Measurements from ENCODE around the gene B3GALT4. TPM values are rescaled to one million over a fixed set of nuclear protein-coding genes. Genes with fewer than 3 reads are reported as not detected.

B3GALT4 gene
- total and polyA plus RNA-seq, 2 of the 13 experiments (the other 11 are each of a cell fraction or from before 2014, with no cell fraction given), result 0.04 to 0.27 TPM

GRCh38 chr6:33289784-33290315 is 12.9 kb downstream of the B3GALT4 start (continued):
- TF ChIP-seq POGK (CRISPR knock-in tag; conservative IDR thresholded peaks at IDR 0.05) (no peak), SP1 (IDR thresholded peaks at IDR 0.05) (no peak), SP1 (CRISPR knock-in tag; IDR thresholded peaks at IDR 0.05) (no peak), ZNF607 (CRISPR knock-in tag; IDR thresholded peaks at IDR 0.05; ENCODE audit: borderline replicate concordance) (0 out of 2 replicates have a peak, but pooled peaks have one; percentile 12), PREB (CRISPR knock-in tag; IDR thresholded peaks at IDR 0.05) (no peak), KDM4B (CRISPR knock-in tag; IDR thresholded peaks at IDR 0.05) (no peak), ZNF563 (CRISPR knock-in tag; IDR thresholded peaks at IDR 0.05) (0 out of 2 replicates have a peak, but pooled peaks have one; percentile 8), ZNF644 (CRISPR knock-in tag; IDR thresholded peaks at IDR 0.05; ENCODE audit: low read depth) (no peak), JDP2 (CRISPR knock-in tag; IDR thresholded peaks at IDR 0.05; ENCODE audit: borderline replicate concordance) (no peak), ZBTB7B (CRISPR knock-in tag; IDR thresholded peaks at IDR 0.05) (no peak), SYNCRIP (IDR thresholded peaks at IDR 0.05; ENCODE audit: insufficient read depth, low read depth, low read length) (no peak), PRDM10 (CRISPR knock-in tag; IDR thresholded peaks at IDR 0.05; ENCODE audit: low read depth) (no peak), ONECUT2 (CRISPR knock-in tag; IDR thresholded peaks at IDR 0.05) (no peak), ZNF816 (CRISPR knock-in tag; IDR thresholded peaks at IDR 0.05; ENCODE audit: borderline replicate concordance) (0 out of 2 replicates have a peak, but pooled peaks have one; percentile 30), ZNF761 (CRISPR knock-in tag; conservative IDR thresholded peaks at IDR 0.05) (no peak), TARDBP (CRISPR knock-in tag; IDR thresholded peaks at IDR 0.05) (no peak)
- TF ChIP-seq, protein P1, sequence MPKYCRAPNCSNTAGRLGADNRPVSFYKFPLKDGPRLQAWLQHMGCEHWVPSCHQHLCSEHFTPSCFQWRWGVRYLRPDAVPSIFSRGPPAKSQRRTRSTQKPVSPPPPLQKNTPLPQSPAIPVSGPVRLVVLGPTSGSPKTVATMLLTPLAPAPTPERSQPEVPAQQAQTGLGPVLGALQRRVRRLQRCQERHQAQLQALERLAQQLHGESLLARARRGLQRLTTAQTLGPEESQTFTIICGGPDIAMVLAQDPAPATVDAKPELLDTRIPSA (CRISPR knock-in tag; IDR thresholded peaks at IDR 0.05; ENCODE audit: borderline replicate concordance), result no peak
- TF ChIP-seq, protein P2, sequence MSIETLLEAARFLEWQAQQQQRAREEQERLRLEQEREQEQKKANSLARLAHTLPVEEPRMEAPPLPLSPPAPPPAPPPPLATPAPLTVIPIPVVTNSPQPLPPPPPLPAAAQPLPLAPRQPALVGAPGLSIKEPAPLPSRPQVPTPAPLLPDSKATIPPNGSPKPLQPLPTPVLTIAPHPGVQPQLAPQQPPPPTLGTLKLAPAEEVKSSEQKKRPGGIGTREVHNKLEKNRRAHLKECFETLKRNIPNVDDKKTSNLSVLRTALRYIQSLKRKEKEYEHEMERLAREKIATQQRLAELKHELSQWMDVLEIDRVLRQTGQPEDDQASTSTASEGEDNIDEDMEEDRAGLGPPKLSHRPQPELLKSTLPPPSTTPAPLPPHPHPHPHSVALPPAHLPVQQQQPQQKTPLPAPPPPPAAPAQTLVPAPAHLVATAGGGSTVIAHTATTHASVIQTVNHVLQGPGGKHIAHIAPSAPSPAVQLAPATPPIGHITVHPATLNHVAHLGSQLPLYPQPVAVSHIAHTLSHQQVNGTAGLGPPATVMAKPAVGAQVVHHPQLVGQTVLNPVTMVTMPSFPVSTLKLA (IDR thresholded peaks at IDR 0.05), result no peak
- TF ChIP-seq, protein P3, sequence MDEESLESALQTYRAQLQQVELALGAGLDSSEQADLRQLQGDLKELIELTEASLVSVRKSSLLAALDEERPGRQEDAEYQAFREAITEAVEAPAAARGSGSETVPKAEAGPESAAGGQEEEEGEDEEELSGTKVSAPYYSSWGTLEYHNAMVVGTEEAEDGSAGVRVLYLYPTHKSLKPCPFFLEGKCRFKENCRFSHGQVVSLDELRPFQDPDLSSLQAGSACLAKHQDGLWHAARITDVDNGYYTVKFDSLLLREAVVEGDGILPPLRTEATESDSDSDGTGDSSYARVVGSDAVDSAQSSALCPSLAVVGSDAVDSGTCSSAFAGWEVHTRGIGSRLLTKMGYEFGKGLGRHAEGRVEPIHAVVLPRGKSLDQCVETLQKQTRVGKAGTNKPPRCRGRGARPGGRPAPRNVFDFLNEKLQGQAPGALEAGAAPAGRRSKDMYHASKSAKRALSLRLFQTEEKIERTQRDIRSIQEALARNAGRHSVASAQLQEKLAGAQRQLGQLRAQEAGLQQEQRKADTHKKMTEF (CRISPR knock-in tag; IDR thresholded peaks at IDR 0.05), result no peak
